H9 (cell line): ENCODE data around the gene P3H2. TPM values are rescaled to one million over a fixed set of nuclear protein-coding genes. Genes with fewer than 3 reads are reported as not detected.
A peak's percentile ranks its signal among the peaks of the same experiment; 100 is the strongest.

Source experiments
- DNase-seq: peaks from one replicate; pipeline ENCODE4 v3.0.0-alpha.2; 2017
- H2AFZ ChIP-seq: one replicate; pipeline ENCODE4 v1.6.1; 2013; ENCODE audit warnings: mild to moderate bottlenecking, low read length, control low read depth, moderate library complexity
- H2AK5ac ChIP-seq: 2 replicates; pipeline ENCODE4 v1.6.1; 2013; ENCODE audit warnings: low read length, control low read depth, mixed read lengths; ENCODE audit not compliant: insufficient read length
- H2BK120ac ChIP-seq: one replicate; pipeline ENCODE4 v1.6.1; 2013; ENCODE audit warnings: low read depth, mild to moderate bottlenecking, low read length, control low read depth, inconsistent platforms; ENCODE audit not compliant: poor library complexity, severe bottlenecking
- H2BK12ac ChIP-seq: 2 replicates; pipeline ENCODE4 v1.6.1; 2013; ENCODE audit warnings: low read length, control low read depth, mixed read lengths, low read depth; ENCODE audit not compliant: insufficient read length
- H2BK15ac ChIP-seq: 2 replicates; pipeline ENCODE4 v1.6.1; 2013; ENCODE audit warnings: low read depth, low read length, control low read depth
- H2BK20ac ChIP-seq: one replicate; pipeline ENCODE4 v1.6.1; 2013; ENCODE audit warnings: low read depth, mild to moderate bottlenecking, low read length, control low read depth, inconsistent platforms; ENCODE audit not compliant: poor library complexity, severe bottlenecking
- H2BK5ac ChIP-seq: 2 replicates; pipeline ENCODE4 v1.6.1; 2013; ENCODE audit warnings: low read length, control low read depth, mixed read lengths; ENCODE audit not compliant: insufficient read length
- H3K14ac ChIP-seq: 2 replicates; pipeline ENCODE4 v1.6.1; 2013; ENCODE audit warnings: low read length, control low read depth; ENCODE audit not compliant: insufficient read depth
- H3K18ac ChIP-seq: 2 replicates; pipeline ENCODE4 v1.6.1; 2013; ENCODE audit warnings: low read depth, mild to moderate bottlenecking, mixed read lengths, low read length, control low read depth; ENCODE audit not compliant: insufficient read length
- H3K23ac ChIP-seq: 2 replicates; pipeline ENCODE4 v1.6.1; 2013; ENCODE audit warnings: low read length, control low read depth, mixed read lengths, low read depth; ENCODE audit not compliant: insufficient read length
- H3K23me2 ChIP-seq: 2 replicates; pipeline ENCODE4 v1.6.1; 2013; ENCODE audit warnings: low read depth, mild to moderate bottlenecking, mixed read lengths, low read length, control low read depth; ENCODE audit not compliant: insufficient read length, poor library complexity, severe bottlenecking
- H3K27ac ChIP-seq: 2 replicates; pipeline ENCODE4 v1.5.1; 2013; ENCODE audit warnings: low read length, control low read depth, mixed read lengths, low read depth; ENCODE audit not compliant: insufficient read length
- H3K27me3 ChIP-seq: 2 replicates; pipeline ENCODE4 v1.6.1; 2013; ENCODE audit warnings: low read length, control low read depth, inconsistent platforms; ENCODE audit not compliant: insufficient read depth
- H3K4ac ChIP-seq: 2 replicates; pipeline ENCODE4 v1.6.1; 2013; ENCODE audit warnings: low read depth, mild to moderate bottlenecking, control low read depth, inconsistent platforms, low read length, moderate library complexity
- H3K4me1 ChIP-seq: 2 replicates; pipeline ENCODE4 v1.6.1; 2013; ENCODE audit warnings: low read length, control low read depth, inconsistent platforms; ENCODE audit not compliant: insufficient read depth
- H3K4me2 ChIP-seq: 2 replicates; pipeline ENCODE4 v1.6.1; 2013; ENCODE audit warnings: low read length, control low read depth, mixed read lengths; ENCODE audit not compliant: insufficient read length, insufficient read depth
- H3K56ac ChIP-seq: 2 replicates; pipeline ENCODE4 v1.6.1; 2013; ENCODE audit warnings: low read depth, mild to moderate bottlenecking, mixed read lengths, low read length, control low read depth; ENCODE audit not compliant: insufficient read length
- H3K79me1 ChIP-seq: 2 replicates; pipeline ENCODE4 v1.6.1; 2013; ENCODE audit warnings: low read depth, mild to moderate bottlenecking, moderate library complexity, low read length, control low read depth, inconsistent platforms; ENCODE audit not compliant: insufficient read depth, poor library complexity, severe bottlenecking
- H3K79me2 ChIP-seq: 2 replicates; pipeline ENCODE4 v1.6.1; 2013; ENCODE audit warnings: low read length, control low read depth, inconsistent platforms; ENCODE audit not compliant: insufficient read depth
- H3K9ac ChIP-seq: 2 replicates; pipeline ENCODE4 v1.6.1; 2013; ENCODE audit warnings: low read length, control low read depth, mixed read lengths; ENCODE audit not compliant: insufficient read length; ENCODE audit errors: extremely low read depth
- H3K9me3 ChIP-seq: one replicate; pipeline ENCODE4 v1.6.1; 2013; ENCODE audit warnings: low read depth, low read length, inconsistent platforms; ENCODE audit not compliant: control insufficient read depth
- H3T11ph ChIP-seq: one replicate; pipeline ENCODE4 v1.6.1; 2013; ENCODE audit warnings: mild to moderate bottlenecking, low read length, control low read depth, inconsistent platforms
- H4K20me1 ChIP-seq: one replicate; pipeline ENCODE4 v1.6.1; 2013; ENCODE audit not compliant: control insufficient read depth, insufficient read length, insufficient read depth
- H4K5ac ChIP-seq: 2 replicates; pipeline ENCODE4 v1.6.1; 2013; ENCODE audit warnings: low read depth, mild to moderate bottlenecking, mixed read lengths, low read length, control low read depth; ENCODE audit not compliant: insufficient read length
- H4K8ac ChIP-seq: replicated peaks from 2 replicates; pipeline ENCODE4 v1.6.1; 2013; ENCODE audit warnings: low read length, control low read depth, mixed read lengths, low read depth; ENCODE audit not compliant: insufficient read length
- H4K91ac ChIP-seq: 2 replicates; pipeline ENCODE4 v1.6.1; 2013; ENCODE audit warnings: low read depth, mild to moderate bottlenecking, moderate library complexity, mixed read lengths, low read length, control low read depth; ENCODE audit not compliant: insufficient read length
- H3K27ac Mint-ChIP-seq, 3 experiments: 2 replicates in 2 of 3; 3 replicates in 1 of 3; pipeline ENCODE4 v1.8.0; 2020 to 2021; ENCODE audit warnings: mixed read lengths in 3 of 3, mild to moderate bottlenecking in 1 of 3, moderate library complexity in 1 of 3
- H3K27me3 Mint-ChIP-seq: 2 replicates; pipeline ENCODE4 v1.8.0; 2021; ENCODE audit warnings: low read depth, mild to moderate bottlenecking, moderate library complexity, mixed read lengths
- H3K36me3 Mint-ChIP-seq, 3 experiments: 2 replicates in 2 of 3; 3 replicates in 1 of 3; pipeline ENCODE4 v1.8.0; 2020 to 2021; ENCODE audit warnings: low read depth in 3 of 3, mixed read lengths in 3 of 3; ENCODE audit not compliant: insufficient read depth in 1 of 3
- H3K4me1 Mint-ChIP-seq, 2 experiments: 2 replicates each; pipeline ENCODE4 v1.8.0; 2020; ENCODE audit warnings: mixed read lengths in 2 of 2
- H3K4me3 Mint-ChIP-seq, 2 experiments: 2 replicates in 1 of 2; 3 replicates in 1 of 2; pipeline ENCODE4 v1.8.0; 2020 to 2021; ENCODE audit warnings: mild to moderate bottlenecking in 2 of 2, mixed read lengths in 2 of 2, moderate library complexity in 1 of 2
- H3K9me3 Mint-ChIP-seq, 2 experiments: 2 replicates in 1 of 2; 3 replicates in 1 of 2; pipeline ENCODE4 v1.8.0; 2020; ENCODE audit warnings: mild to moderate bottlenecking in 2 of 2, mixed read lengths in 2 of 2, moderate library complexity in 1 of 2
- WGBS: extraction: QIAGEN DNeasy Blood & Tissue Kit; methylation state at CpG from one replicate; pipeline ENCODE4 v1.1.7; 2013; ENCODE audit warnings: missing lambda C conversion rate, low lambda C conversion rate, mixed read lengths; ENCODE audit not compliant: insufficient read length; ENCODE audit errors: extremely low coverage; 5-methylcytosine and 5-hydroxymethylcytosine counted together
- total RNA-seq: library from RNA; stranded (reverse); gene quantifications from 2 replicates; pipeline ENCODE4 v1.2.1, GENCODE V29; 2021
- TF ChIP-seq, protein P1 (sequence below): fragments of 200-600 bp; sonication (generic); conservative IDR thresholded peaks from 3 replicates; pipeline ENCODE4 v1.8.0; 2021; ENCODE audit warnings: antibody characterized with exemption, mild to moderate bottlenecking

P3H2 gene
- total RNA-seq, 1 experiment from 2014 or later = 41.5 TPM

DNA sequence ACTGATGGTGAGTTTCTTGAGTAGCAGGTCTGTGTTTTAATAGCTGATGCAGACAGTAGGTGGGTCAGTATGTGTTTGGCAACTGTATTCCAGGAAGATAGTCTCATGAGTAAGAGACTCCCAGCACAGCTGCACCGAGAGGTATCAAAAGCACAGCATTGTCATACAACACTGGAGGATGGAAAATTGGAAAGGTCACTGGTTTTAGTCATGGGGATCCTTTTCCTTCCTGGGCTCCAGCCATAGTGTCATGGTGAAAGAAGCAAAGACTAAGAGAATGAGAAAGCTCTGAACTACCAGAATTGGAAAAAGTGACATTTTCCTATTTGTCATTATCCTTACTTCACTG is 61.5 kb downstream of the P3H2 start:
- H3K79me1 ChIP-seq = no peaks in the 10 kb centered on the region
- H2BK20ac ChIP-seq = no peak overlapping the region
- no peak overlapping the region for H3K4ac ChIP-seq
- Mint-ChIP-seq H3K9me3 (no peaks in the 10 kb centered on the region), H3K4me1 (peaks cover 38 to 45% of the 10 kb centered on the region in 2 experiments), H3K4me3 (no peak overlapping the region), H3K27me3 (no peaks in the 10 kb centered on the region), H3K27ac (peak overlapping the region in 2 of 3 experiments; percentile 30 to 72; a peak in 3 of 7 replicates), H3K36me3 (no peaks in the 10 kb centered on the region)
- H3T11ph ChIP-seq = no peak overlapping the region
- no peaks in the 10 kb centered on the region for H3K27me3 ChIP-seq
- H3K14ac ChIP-seq = no peak overlapping the region
- no peak overlapping the region for H2BK5ac ChIP-seq
- H2BK120ac ChIP-seq = no peak overlapping the region
- H2AFZ ChIP-seq = no peak overlapping the region
- no peak overlapping the region for H3K56ac ChIP-seq
- H4K91ac ChIP-seq = no peak overlapping the region
- H2BK12ac ChIP-seq = no peak overlapping the region
- no peak overlapping the region for H3K4me2 ChIP-seq
- H3K18ac ChIP-seq = no peak overlapping the region
- H4K20me1 ChIP-seq = no peaks in the 10 kb centered on the region
- WGBS = no CpG with 5 or more reads among the region's 1 CpG
- H4K5ac ChIP-seq = no peak overlapping the region
- H3K23ac ChIP-seq = no peak overlapping the region
- no peaks in the 10 kb centered on the region; the same call in 1 of the 2 replicates for H3K4me1 ChIP-seq
- H2AK5ac ChIP-seq = no peak overlapping the region
- TF ChIP-seq, protein P1, sequence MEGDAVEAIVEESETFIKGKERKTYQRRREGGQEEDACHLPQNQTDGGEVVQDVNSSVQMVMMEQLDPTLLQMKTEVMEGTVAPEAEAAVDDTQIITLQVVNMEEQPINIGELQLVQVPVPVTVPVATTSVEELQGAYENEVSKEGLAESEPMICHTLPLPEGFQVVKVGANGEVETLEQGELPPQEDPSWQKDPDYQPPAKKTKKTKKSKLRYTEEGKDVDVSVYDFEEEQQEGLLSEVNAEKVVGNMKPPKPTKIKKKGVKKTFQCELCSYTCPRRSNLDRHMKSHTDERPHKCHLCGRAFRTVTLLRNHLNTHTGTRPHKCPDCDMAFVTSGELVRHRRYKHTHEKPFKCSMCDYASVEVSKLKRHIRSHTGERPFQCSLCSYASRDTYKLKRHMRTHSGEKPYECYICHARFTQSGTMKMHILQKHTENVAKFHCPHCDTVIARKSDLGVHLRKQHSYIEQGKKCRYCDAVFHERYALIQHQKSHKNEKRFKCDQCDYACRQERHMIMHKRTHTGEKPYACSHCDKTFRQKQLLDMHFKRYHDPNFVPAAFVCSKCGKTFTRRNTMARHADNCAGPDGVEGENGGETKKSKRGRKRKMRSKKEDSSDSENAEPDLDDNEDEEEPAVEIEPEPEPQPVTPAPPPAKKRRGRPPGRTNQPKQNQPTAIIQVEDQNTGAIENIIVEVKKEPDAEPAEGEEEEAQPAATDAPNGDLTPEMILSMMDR = no peak
- no peak overlapping the region for H2BK15ac ChIP-seq
- H3K27ac ChIP-seq = no peak overlapping the region
- H4K8ac ChIP-seq = no peak overlapping the region
- H3K9ac ChIP-seq = no peak overlapping the region
- DNase-seq = no peak
- H3K79me2 ChIP-seq = no peaks in the 10 kb centered on the region
- H3K9me3 ChIP-seq = no peaks in the 10 kb centered on the region
- no peaks in the 10 kb centered on the region for H3K23me2 ChIP-seq
